Tibial nerve (tissue), 4 donors: ENCODE data around the gene TMEM132E.

Experiments used
- EP300 ChIP-seq, 2 donors: sonication (generic); formaldehyde crosslinking; IDR thresholded peaks; one replicate each; pipeline ENCODE4 v1.6.1; 2017; ENCODE audit warnings: antibody characterized with exemption in 2 of 2, mild to moderate bottlenecking in 1 of 2
- TF ChIP-seq, protein P1 (sequence below), 5 experiments: fragments of 200-600 bp in 3 of 5; fragments of 450-650 bp in 2 of 5; sonication (generic) in 3 of 5; IDR thresholded peaks; one replicate each; pipeline ENCODE4 v1.5.1; 2016 to 2019; ENCODE audit warnings: antibody characterized with exemption in 5 of 5, mild to moderate bottlenecking in 3 of 5, moderate library complexity in 2 of 5

DNA sequence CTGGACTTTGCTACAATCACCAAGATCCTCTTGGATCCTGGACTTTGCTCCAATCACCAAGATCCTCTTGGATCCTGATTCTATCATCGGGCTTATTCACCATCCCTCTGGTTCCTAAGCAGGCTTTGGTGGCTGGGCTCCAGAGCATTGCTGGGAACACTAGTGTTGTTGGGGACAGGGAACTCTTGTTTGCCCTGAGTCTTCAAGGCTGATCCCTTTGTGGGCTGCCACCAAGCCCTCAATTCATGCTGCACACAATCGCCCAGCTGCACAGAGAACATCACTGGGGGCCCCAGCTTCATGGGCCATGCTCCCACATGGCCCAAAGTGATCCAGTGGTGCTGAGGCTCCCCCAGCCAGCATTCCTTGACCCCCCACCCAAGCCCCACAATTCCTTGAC, 88.3 kb downstream of the TMEM132E start:
- TF ChIP-seq, protein P1, sequence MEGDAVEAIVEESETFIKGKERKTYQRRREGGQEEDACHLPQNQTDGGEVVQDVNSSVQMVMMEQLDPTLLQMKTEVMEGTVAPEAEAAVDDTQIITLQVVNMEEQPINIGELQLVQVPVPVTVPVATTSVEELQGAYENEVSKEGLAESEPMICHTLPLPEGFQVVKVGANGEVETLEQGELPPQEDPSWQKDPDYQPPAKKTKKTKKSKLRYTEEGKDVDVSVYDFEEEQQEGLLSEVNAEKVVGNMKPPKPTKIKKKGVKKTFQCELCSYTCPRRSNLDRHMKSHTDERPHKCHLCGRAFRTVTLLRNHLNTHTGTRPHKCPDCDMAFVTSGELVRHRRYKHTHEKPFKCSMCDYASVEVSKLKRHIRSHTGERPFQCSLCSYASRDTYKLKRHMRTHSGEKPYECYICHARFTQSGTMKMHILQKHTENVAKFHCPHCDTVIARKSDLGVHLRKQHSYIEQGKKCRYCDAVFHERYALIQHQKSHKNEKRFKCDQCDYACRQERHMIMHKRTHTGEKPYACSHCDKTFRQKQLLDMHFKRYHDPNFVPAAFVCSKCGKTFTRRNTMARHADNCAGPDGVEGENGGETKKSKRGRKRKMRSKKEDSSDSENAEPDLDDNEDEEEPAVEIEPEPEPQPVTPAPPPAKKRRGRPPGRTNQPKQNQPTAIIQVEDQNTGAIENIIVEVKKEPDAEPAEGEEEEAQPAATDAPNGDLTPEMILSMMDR (IDR thresholded peaks at IDR 0.05): no peak
- no peak for TF ChIP-seq EP300 (IDR thresholded peaks at IDR 0.05)
